PC-3 (cell line): ENCODE results near the gene INTS1.

Experiments used
- EZH2 ChIP-seq: fragments of 300-600 bp; sonication (generic); IDR thresholded peaks from one replicate; pipeline ENCODE4 v1.6.1; 2017; ENCODE audit warnings: antibody characterized with exemption, mild to moderate bottlenecking, low read length; ENCODE audit not compliant: unreplicated experiment
- TF ChIP-seq, protein P1 (sequence below): fragments of 300-600 bp; sonication (generic); conservative IDR thresholded peaks from 2 replicates; pipeline ENCODE4 v1.5.1; 2017; ENCODE audit warnings: antibody characterized with exemption, low read depth, mild to moderate bottlenecking, low read length

GRCh38 chr7:1459512-1459892 lies 44.7 kb downstream of the INTS1 start:
- TF ChIP-seq, protein P1, sequence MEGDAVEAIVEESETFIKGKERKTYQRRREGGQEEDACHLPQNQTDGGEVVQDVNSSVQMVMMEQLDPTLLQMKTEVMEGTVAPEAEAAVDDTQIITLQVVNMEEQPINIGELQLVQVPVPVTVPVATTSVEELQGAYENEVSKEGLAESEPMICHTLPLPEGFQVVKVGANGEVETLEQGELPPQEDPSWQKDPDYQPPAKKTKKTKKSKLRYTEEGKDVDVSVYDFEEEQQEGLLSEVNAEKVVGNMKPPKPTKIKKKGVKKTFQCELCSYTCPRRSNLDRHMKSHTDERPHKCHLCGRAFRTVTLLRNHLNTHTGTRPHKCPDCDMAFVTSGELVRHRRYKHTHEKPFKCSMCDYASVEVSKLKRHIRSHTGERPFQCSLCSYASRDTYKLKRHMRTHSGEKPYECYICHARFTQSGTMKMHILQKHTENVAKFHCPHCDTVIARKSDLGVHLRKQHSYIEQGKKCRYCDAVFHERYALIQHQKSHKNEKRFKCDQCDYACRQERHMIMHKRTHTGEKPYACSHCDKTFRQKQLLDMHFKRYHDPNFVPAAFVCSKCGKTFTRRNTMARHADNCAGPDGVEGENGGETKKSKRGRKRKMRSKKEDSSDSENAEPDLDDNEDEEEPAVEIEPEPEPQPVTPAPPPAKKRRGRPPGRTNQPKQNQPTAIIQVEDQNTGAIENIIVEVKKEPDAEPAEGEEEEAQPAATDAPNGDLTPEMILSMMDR: no peak
- no peak for TF ChIP-seq EZH2
